Vagina (tissue), 2 donors: ENCODE data around the gene CTBP2.

ENCODE experiments used
- CTCF ChIP-seq, 3 experiments: fragments of 450-650 bp in 2 of 3; fragments of 200-600 bp in 1 of 3; sonication (generic) in 1 of 3; IDR thresholded peaks; one replicate each; pipeline ENCODE4 v1.5.1; 2017 to 2019; ENCODE audit warnings: antibody characterized with exemption in 3 of 3, mild to moderate bottlenecking in 2 of 3, moderate library complexity in 2 of 3
- POLR2AphosphoS5 ChIP-seq, 2 donors: sonication (generic); formaldehyde crosslinking; IDR thresholded peaks; one replicate each; pipeline ENCODE4 v1.9.0; 2017; ENCODE audit warnings: antibody characterized with exemption in 2 of 2, mild to moderate bottlenecking in 2 of 2, low read depth in 1 of 2; ENCODE audit not compliant: insufficient read depth in 1 of 2

GRCh38 chr10:125146791-125147579 lies 13.4 kb downstream of the CTBP2 start:
- TF ChIP-seq POLR2AphosphoS5 (IDR thresholded peaks at IDR 0.05; ENCODE audit: insufficient read depth in 1 of 2, low read depth in 1 of 2) (no peak), CTCF (IDR thresholded peaks at IDR 0.05) (no peak)
